NOMO-1 treated with DMSO at 0.1 percent for 48 hours (cell line): ENCODE data around the gene GPX4.

Source experiments
- DNase-seq: peaks from one replicate; lab custom pipeline; 2025; ENCODE audit not compliant: unreplicated experiment; lab: John Stamatoyannopoulos, UW

The GPX4 gene

DNA sequence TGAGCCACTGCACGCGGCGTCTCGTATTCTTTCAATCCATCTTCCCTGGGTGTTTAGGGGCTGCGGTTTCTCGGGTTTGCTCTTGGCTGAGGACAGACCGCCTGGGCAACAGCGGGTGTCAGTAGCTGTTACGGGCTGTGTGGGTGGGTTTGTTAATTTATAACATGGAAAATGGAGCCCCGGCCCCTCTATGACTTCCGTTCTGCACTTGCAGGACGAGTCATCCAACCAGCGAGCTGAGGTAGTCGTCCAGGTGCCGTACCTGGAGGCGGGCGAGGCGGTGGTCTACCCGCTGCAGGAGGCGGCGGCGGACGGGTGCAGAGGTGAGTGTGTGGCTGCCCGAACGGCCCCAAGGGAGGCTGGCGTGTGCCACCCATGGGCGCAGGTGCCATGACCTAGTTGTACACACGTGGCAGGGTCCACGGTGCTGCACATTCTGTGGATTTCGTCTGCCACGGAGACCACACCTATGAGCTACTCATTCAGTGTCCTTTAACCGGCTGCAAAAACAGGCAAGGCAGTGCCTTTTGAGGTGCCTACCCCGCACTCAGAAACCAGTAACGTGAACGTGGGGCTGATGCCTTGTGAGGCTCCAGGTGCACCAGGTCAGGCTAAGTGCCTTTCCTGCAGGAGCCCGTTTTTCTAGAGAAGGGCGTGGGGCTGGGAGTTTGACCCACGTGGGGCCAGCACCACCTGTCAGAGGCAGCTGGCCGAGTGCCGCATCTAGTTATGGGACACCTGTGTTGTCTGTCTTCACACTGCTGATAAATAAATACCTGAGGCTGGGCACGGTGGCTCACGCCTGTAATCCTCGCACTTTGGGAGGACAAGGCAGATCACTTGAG is 19.5 kb upstream of the GPX4 start:
- DNase-seq: no peak

DNA sequence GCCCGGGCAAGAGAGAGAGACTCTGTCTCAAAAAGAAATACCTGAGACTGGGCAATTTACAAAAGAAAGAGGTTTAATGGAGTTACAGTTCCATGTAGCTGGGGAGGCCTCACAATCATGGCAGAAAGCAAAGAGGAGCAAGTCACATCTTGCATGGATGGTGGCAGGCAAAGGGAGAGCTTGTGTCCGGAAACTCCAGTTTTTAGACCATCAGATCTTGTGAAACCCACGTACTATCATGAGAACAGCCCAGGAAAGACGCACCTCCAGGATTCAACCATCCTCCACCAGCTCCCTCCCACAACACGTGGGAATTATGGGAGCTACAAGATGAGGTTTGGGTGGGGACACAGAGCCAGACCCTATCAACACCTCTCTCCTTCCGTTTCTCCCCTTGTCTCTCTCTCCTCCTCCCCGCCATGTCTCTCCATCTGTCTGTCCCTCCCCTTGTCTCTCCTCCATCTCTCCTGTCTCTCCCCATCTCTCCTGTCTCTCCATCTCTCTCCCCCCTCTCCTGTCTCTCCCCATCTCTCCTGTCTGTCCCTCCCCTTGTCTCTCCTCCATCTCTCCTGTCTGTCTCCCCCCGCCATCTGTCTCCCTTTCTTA is 18.6 kb upstream of the GPX4 start:
- DNase-seq: no peak

DNA sequence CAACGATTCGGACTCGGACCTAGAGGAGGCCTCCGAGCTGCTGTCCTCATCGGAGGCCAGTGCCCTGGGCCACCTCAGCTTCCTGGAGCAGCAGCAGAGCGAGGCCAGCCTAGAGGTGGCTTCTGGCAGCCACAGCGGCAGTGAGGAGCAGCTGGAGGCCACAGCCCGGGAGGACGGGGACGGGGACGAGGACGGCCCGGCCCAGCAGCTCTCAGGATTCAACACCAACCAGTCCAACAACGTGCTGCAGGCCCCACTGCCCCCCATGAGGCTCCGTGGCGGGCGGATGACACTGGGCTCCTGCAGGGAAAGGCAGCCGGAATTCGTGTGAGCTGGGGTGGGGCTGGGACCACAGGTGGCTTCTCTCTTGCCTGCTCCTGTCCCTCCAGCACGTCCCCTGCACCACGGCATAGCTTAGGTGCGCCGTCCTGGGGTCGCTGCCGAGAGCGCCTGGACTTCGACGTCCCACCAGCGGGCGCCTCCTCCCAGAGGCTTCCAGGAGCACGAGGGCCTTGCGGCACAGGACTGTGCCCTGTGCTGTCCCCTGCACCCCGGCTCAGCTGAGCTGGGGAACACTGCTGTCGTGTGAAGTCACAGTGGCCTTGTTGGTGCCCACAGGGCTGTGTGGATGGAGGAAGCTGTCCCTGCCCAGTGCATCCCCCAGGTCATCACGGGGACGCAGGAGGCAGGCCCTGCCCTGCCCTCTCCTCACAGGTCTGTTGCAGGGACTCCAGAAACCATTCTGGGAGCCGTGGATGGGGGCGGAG is 17.9 kb upstream of the GPX4 start:
- DNase-seq: no peak

DNA sequence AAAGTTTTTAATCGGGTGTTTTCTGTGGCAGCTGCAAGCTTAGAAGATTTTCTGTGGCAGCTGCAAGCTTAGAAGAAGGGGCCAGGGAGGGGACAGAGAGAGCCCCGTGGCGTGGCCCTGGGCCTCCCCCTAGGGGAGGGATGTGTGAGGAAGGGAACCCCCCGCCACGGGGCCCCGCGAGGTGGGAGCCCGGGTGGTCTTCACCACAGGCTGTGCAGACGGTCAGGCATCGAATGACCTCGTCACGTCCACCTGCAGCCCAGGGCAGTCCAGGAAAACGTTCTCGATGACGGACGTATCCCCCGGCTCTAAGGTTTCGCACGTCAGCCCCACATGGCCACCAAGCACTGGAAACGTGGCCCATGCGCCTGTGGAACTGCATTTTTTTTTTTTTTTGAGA is 17.2 kb upstream of the GPX4 start:
- no peak for DNase-seq

DNA sequence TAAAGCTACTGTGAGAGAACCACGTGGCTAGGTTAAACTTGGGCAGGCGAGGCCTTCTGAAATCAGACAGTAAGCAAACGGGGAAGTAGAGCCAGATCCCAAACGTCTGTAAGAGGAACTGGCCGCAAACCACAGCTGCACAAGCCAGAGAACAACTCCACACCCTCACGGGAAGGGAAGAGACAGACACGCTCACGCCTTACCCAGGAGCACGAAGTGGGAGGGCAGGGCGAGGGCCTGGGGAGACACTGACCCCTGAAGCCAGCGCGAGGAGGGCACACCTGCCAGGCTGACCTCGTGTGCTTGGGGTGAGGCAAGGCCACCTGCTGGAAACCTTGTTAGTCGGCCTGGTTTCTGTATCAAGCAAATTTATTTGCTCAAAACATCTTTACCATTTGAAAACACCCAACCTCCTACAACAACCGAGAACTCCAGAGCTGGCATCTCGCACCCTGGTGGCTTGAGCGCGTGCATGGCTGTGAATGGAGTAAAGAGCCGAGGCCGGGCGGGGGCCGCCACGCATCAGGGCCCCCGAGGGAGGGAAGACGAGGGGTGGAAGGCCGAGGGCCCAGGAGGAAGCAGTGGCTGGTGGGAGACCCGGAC is 15.9 kb upstream of the GPX4 start:
- DNase-seq: peak; percentile 96

DNA sequence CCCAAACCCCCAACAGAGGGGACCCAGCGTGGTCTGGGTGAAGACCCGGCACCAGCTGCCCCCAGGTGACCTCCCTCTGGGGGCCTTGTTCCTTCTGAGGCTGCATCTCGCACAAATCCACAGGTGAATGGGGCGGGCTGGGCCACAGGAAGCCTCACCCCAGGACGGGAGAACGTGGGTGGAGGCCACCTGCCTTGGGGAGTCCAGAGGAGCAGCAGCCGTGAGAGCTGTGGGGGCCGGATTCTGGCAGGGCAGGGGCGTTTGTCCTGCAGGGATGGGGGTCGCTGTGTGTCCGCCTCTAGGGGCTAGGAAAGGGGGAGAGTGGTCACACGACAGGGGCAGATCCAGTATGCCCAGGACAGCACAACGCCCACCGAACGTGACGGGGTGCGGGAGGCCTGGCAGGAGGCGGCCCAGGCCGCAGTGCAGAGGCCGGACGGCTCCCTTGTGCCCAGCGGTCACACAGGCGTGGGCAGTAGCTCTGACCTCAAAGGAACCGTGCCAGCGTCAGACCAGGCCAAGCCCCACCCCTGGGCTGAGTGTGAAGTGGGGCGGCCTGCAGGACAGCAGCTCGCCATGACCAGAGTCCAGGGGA is 15.3 kb upstream of the GPX4 start:
- no peak for DNase-seq

DNA sequence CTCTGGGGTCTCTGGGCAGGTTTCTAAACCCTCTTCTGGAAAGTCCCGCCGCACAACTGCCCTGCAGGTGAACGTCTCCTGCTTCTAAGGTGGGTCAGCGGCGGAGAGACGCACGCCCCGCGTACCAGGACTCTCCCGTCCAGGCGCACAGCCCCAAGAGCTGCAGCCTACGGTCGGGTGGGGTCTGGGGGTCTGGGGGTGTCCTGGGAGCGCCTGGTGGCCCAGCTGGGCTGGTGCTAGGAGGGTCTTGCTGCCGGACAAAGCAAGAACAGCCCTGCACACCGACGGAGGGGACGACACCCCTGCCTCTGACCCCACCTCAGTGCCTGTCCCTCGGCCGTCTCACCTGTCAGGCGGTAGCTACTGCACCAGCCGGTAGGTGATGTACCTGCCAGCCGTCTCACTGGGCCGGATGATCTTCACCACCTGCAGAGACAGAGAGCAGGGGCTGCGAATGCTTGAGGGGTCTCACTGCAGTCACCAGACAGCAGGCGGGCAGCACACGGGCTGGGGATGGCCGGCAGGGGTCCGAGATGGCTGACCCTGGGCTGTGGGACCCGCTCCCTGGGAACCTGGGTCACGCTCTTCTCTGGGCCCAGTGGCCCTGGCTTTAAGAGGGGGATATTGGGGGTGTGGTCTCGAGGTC is 14.5 kb upstream of the GPX4 start:
- DNase-seq: no peak

DNA sequence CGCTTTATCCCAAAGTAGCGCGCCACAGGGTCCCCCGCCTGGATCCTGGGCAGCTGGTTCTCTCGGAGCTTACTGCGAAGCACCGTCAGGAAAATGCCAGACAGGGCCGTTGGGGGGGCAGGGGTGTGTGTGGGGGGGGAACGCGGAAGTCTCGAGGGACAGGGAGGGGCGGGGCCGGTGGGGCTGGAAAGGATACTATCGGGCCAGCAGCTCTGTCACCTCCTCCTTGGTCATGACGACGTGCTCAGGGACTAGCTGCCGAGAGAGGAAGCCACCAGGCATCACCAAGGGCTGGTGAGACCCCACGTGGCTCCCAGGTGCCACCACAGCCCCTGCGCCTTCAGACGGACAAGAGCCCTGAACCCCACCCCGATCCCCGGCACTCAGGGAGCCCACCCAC is 13.9 kb upstream of the GPX4 start:
- no peak for DNase-seq

DNA sequence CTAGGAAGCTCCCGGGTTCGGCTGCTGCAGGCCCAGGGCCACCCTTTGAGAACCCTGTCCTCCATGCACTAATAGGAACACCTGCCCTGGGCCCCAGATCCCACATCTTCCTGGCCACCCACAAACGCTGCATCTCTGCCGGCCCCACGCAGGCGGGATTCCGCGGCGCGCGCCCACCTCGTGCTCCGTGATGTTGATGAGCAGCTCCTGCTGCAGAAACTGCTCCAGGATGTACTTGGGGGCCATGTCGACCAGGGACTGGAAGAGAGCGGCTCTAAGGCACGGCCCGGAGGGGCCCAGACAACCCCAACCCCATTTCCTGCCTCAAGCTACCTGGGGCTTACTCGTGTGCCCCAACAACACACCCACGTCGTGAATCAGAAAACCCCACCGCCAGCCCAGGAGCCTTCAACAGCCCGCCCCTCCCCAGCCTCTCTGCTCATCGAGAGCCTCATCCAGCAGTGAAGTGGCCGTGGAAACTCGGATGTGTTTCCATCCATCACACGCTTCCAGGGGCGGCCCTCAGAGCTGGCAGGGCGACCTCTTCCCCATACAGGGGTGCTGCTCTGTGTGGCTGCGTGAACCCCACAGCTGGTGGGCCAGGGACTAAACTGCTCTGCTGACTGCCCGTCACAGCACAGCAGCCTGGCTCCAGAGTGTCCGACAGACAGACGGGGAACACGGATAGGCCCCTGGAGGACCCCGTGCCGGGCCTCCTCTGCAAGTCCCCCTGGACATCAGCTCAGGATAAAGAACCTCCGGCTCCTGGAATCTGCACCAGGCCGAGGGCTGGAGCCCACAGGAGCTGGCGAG is 12.9 kb upstream of the GPX4 start:
- DNase-seq: no peak

DNA sequence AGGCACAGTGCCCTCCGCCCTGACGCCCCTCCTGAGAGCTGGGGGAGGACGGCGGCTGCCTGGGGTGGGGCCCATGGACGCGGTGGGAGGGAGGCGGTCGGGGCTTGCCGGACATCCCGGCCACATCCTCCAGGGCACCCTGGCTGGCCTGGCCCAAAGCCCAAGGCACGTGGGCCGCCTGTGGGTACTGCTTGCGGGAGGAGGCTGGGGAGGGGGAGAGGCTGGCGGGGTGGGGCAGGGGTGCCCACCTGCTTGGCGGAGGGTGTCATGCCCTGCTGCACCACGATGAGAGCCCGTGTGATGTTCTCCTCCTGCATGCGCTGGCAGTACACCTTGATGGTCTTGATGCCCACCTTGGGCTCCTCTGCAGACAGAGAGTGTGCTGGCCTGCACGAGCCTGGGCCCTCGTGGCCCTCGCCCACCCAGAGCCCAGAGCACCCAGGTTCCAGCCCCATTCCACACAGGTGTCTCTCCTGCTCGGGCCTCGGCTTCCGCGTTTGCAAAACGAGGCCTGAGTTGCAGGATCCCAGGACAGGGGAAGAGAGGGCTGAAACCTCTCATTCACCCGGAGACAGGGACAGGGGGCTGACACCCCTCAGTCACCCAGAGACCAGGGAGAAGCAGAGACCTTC is 12.1 kb upstream of the GPX4 start:
- DNase-seq: no peak

DNA sequence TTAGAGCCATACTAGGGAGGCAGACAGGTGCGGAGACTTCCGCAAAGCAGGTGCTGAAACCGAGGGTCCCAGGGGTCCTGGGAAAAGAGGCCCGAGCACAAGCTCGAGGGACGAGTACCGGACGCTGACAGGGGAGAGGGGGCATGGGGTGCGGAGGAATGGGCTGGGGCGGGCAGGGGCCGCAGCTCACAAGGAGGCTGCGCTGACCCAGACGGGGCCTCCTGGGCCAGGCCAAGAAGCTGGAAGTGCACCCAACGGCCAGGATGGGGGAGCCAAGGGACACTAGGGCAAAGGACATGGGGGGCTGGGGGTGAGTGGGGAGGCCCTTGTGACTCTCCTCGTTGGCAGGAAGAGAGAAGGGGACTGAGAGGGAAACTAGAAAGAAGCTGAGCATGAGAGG is 10.5 kb upstream of the GPX4 start:
- no peak for DNase-seq

DNA sequence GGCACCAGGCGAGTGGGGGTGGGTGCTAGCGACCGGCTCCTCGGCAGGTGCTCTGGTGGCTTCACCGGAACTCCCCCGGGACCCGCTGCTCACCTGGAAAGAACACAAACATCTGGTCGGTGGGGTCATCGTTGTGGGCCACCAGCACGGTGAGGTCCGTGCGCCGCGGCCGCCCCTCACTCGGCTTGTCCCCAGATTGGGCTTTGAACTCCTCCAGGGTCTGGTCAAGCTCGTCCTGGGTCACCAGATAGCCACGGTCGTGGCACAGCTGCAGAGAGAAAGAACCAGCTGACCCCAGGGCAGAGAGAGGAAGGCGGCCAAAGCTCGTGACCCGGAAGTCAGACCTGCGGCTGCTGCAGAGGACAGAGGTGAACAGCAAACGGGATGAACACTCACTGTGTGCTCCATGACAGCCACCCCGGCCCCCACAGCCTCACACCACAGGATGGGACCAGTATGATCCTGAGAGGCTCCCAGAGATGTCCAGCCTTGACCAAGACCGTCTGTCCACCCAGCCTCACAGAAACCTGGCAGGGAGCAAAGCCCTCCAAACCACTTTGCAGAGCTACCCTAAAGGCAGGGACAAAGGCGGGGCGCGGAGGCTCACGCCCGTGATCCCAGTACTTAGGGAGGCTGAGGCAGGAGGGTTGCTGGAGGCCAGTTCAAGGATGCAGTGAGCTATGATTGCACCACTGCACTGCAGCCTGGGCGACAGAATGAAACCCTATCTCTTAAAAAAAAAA is 9.8 kb upstream of the GPX4 start:
- DNase-seq: peak; percentile 18

DNA sequence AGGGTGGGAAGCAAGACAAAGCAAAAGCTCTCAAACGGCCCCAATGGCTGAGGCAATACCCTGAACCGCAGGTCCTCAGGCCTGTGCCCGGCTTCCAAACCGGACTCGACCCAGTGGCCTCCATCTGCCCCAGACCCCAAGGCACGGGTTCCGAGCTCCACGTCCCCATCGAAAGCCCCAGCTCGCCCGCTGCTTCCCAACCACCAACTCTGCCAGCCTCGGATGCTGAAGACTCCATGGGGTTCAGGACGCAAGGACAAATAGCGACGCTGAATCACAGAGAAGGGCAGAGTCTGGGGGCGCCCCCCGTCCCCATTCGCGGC is 9.2 kb upstream of the GPX4 start:
- DNase-seq: no peak

DNA sequence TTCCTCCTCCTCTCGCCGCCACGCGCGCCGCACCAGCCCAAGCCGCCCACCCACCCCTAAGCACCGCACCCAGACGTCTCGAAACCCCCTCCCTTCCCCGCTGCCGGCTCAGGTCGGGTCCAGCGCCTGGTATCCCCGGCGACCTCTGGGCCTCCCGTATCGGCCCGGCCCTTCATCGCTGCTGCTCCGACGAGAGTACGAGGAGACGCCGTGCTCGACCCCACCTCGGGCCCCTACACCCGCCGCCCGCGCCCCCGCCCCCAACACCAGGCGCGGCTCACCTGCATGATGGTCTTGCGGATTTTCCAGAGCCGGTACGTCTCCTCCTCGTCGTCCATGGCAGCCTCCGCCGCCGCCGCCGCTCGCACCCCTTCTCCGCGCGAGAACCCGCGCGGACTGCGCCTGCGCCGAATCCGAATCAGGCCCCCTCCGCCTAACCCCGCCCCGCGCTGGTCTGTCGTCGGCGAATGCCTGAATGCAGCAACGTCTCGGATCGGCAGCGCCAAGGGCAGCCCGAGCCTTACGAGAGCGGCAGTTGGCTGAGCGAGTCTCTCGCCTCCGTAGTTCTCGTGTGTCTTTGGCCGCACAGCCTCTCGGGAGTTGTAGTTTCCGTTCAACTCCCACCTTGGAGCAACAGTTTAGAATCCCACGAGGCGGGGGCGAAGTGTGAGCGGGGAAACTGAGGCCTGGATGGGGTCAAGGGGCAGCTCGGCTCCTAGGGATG is 8.7 kb upstream of the GPX4 start, which contains the start of gene POLR2E:
Gene POLR2E, minus strand, starts transcription at position 398 of the 724 bp plus-strand sequence. Its CDS starts 60 bp downstream, at position 338.
- DNase-seq: peak; percentile 96

DNA sequence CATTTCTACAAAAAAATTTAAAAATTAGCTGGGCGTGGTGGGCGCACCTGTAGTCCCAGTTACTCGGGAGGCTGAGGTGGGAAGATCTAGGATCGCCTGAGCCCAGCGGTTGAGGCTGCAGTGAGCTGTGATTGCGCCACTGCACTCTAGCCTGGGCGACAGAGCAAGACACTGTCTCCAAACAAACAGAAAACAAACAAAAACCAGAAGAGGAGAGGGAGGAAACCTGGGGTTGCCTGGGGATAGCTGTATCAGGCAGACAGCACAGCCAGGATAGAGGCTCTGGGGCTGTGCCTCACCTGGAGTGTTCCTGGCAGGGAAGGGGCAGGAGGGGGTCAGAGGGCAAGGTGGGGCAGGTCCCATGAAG is 6.0 kb upstream of the GPX4 start:
- peak; percentile 27 for DNase-seq

DNA sequence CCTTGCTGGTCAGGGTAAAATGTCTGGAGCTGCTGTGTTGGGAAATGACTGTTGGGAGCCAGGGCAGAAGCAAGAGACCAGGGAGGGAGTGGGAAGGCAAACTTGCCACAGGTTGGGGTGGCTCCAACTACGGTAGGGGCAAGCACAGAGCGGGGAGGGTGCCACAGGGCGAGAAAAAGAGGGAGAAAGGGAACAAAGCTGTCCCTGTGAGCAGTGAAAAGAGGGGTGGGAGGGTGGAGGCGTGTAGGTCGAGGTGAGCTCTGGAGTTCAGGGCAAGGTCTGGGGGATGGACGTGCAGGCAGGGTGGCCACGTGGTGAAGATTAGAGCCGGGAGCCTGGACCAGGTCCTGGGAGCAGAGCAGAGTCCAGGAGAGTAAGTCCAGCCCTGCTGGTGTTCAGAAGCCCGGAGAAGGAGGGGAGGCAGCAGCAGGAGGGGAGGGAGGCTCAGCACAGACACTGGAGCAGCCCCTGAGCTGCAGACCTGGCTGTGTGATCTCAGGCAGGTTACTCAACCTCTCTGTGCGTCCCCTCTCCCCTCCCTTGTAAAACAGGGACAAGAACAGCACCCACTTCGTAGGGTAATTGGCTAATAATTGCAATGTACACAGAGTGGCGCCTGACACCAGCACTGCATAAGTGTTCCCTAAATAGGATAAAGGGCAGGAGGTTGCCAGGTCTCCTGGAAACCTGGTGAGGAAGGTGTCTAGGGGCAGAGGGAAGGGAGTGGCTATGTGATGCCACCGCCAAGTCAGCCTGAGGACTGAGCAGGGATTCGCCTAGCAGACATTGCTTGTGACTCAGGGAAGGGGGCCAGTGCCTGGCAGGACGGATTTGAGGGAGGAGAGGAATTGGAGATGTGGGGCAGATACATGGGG is 5.4 kb upstream of the GPX4 start:
- DNase-seq: no peak

DNA sequence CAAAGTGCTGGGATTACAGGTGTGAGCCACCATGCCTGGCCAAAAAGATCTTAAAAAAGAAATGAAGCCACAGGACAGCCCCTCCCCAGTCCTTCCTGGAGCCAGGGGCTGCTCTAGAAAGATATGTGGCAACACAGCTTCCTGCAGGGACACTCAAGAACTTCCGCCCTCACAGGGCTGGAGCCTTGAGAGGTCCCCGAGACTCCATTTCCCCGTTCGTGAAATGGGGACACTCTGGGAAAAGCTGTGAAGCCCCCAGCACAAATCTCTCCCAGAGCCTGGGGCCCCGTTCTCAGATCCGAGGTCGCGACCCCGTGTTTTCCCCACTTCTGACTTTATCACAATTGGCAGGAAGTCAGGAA is 2.5 kb upstream of the GPX4 start:
- peak; percentile 58 for DNase-seq
